ENCODE results near the gene ADIPOR2. TPM values are rescaled to one million over a fixed set of nuclear protein-coding genes. Genes with fewer than 3 reads are reported as not detected.

The ADIPOR2 gene
- total RNA-seq, 1 donor = 18.3 TPM

DNA sequence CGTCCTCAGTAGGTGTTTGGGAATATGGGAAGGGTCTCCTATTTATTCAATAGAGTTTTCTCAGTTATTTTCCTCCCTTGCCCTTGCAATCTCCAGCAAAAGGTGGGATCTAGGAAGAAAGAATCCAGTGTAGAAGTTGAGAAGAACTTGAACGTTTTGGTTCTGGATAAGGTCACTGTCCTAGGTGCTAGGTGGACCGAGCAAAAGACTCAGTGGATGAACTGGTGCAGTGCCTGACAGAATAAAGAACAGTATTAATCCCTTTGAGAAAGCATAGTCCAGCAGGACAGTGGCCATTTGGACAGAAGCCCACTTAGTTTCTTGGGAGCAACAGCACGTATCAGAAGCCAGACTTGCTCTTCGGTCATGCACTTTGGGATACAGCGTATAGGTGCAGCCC is 96.8 kb downstream of the ADIPOR2 start:
- no peaks in the 10 kb centered on the region for H3K9me3 ChIP-seq (ENCODE audit: low read depth, low read length)
- H3K27me3 ChIP-seq (ENCODE audit: insufficient read depth, low read length) = no peaks in the 10 kb centered on the region
- no peak overlapping the region for H3K4me3 ChIP-seq (ENCODE audit: low read length)
- peaks cover 11% of the 10 kb centered on the region for H3K4me1 ChIP-seq (ENCODE audit: insufficient read depth, low read length)

- no peak overlapping the region for H3K4me3 ChIP-seq (ENCODE audit: low read length)
- peaks cover 13% of the 10 kb centered on the region for H3K4me1 ChIP-seq (ENCODE audit: insufficient read depth, low read length)
- no peaks in the 10 kb centered on the region for H3K9me3 ChIP-seq (ENCODE audit: low read depth, low read length)
- no peaks in the 10 kb centered on the region for H3K27me3 ChIP-seq (ENCODE audit: insufficient read depth, low read length)
These were observed 99.6 kb downstream of the ADIPOR2 start for GRCh38 chr12:1790444-1790843.

DNA sequence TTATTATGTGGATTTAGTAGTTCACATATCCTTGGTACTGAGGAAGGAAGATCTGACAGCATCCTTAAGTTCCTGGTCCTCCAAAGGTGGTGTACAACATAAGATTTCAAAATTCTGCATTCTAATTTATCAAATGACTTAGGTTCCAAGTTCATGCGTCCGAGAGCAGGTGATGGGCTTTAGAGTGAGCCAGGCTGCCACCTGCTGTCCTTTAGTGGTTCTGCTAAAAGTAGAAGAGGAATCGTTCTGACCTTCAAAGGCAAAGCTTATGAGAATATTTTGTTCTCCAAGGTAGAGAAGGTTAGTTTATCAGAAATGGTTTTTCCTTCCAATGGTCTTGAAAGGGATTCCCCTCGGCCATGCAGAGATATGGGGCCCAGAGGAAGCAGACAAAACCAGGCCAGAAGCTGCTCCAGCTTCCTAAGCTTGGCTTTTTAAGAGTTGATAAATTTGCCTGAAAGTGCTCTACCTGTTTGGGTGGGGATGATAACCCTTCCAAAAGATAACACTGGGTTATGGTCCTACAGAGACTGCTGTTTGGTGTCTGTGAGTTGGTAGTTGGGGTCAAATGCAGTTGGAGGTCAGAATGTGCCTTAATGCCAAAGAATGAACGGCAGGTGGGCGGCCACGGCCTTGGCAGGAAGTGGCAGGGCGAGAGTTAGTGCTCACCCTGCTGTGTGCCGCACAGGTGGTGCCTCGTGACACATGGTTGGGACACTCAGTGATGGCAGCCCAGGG is 100.4 kb downstream of the ADIPOR2 start:
- Histone ChIP-seq H3K4me1 (ENCODE audit: insufficient read depth, low read length) (peaks cover 19% of the 10 kb centered on the region), H3K27me3 (ENCODE audit: insufficient read depth, low read length) (no peaks in the 10 kb centered on the region), H3K4me3 (ENCODE audit: low read length) (no peak overlapping the region), H3K9me3 (ENCODE audit: low read depth, low read length) (no peaks in the 10 kb centered on the region)

GRCh38 chr12:1792406-1792805 is 101.5 kb downstream of the ADIPOR2 start:
- H3K9me3 ChIP-seq (ENCODE audit: low read depth, low read length) = no peaks in the 10 kb centered on the region
- no peaks in the 10 kb centered on the region for H3K27me3 ChIP-seq (ENCODE audit: insufficient read depth, low read length)
- peaks cover 28% of the 10 kb centered on the region for H3K4me1 ChIP-seq (ENCODE audit: insufficient read depth, low read length)
- H3K4me3 ChIP-seq (ENCODE audit: low read length) = no peak overlapping the region

DNA sequence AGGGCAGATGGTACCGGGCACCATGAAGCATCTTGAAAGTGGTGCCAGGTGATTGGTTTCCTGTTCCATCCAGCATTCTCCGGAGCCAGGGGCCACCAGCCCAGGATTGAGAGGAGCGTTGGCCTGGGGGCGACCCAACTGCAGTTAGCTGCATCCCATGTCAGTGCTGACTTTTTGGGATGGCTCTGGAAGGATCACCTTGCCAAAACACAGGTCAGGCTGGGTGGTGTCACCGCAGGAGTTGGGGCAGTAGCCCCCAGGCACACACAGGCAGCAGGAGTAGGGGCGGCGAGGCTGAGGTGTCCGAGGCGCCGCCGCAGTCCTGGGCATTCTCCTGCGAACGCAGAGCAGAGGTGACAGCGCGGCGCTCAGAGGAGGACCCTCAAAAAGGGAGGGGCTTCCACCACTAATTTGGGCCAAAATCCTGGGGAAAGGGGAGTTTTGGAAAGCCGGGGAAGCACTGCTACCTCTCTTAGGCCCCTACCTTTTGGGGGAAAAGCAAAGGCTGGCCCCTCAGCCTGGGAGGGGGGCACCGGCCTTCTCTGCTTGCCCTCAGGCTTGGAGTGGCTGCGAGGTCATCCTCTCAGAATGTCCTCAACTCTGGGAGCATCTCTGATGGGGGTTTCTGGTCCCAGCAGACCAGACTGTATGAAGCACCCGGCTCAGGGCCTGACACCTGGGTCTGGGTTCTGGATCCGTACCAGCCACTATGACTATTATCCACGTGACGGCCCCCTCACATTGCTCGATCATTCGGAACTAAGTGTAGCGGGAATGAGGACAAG is 102.7 kb downstream of the ADIPOR2 start:
- Histone ChIP-seq H3K4me3 (ENCODE audit: low read length) (no peak overlapping the region), H3K9me3 (ENCODE audit: low read depth, low read length) (no peaks in the 10 kb centered on the region), H3K27me3 (ENCODE audit: insufficient read depth, low read length) (no peaks in the 10 kb centered on the region), H3K4me1 (ENCODE audit: insufficient read depth, low read length) (peaks cover 34% of the 10 kb centered on the region)

- Histone ChIP-seq H3K4me3 (ENCODE audit: low read length) (no peak overlapping the region), H3K4me1 (ENCODE audit: insufficient read depth, low read length) (peaks cover 34% of the 10 kb centered on the region), H3K27me3 (ENCODE audit: insufficient read depth, low read length) (no peaks in the 10 kb centered on the region), H3K9me3 (ENCODE audit: low read depth, low read length) (no peaks in the 10 kb centered on the region)
These were observed 103.7 kb downstream of the ADIPOR2 start for GRCh38 chr12:1794440-1795090.

GRCh38 chr12:1795221-1795784 is 104.4 kb downstream of the ADIPOR2 start:
- Histone ChIP-seq H3K4me3 (ENCODE audit: low read length) (no peak overlapping the region), H3K27me3 (ENCODE audit: insufficient read depth, low read length) (no peaks in the 10 kb centered on the region), H3K9me3 (ENCODE audit: low read depth, low read length) (no peaks in the 10 kb centered on the region), H3K4me1 (ENCODE audit: insufficient read depth, low read length) (peaks cover 34% of the 10 kb centered on the region)

DNA sequence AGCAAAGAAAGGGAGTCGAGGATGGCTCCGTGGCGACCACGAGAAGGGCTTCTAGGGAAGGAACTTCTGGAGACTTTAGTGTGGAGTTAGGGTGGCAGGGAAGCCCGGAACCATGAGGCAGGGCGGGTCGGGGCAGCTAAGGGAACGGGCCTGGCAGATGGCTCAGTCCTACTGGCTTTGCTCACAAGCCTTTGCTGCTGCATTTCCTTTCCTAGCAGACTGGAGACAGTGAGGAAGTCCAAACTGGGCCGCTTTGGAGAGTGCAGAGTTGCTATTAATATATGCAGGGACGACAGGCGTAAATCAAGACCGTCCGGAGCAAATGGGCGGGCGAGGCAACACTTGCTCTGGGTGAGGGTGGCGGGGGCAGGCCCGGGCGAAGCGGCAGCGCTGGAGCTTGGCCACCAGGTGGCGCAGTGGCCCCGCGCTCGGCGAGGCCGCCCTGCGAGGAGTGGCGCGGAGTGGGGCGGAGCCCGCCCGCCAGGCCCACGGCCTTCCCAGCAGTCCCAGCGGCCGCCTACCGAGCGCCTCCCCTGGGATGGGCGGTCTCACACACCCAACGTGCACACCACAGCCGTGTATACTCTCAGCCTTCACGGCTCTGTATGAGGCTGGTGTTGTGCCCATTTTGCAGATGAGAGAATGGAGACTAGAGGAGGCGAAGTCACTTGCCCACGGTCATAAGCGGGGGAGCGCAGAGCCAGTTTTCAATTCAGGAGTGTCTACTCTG is 105.1 kb downstream of the ADIPOR2 start:
- Histone ChIP-seq H3K4me3 (ENCODE audit: low read length) (peak overlapping the region; percentile 71), H3K27me3 (ENCODE audit: insufficient read depth, low read length) (no peaks in the 10 kb centered on the region), H3K9me3 (ENCODE audit: low read depth, low read length) (no peaks in the 10 kb centered on the region), H3K4me1 (ENCODE audit: insufficient read depth, low read length) (peaks cover 36% of the 10 kb centered on the region)

GRCh38 chr12:1796515-1797010 is 105.7 kb downstream of the ADIPOR2 start:
- Histone ChIP-seq H3K9me3 (ENCODE audit: low read depth, low read length) (no peaks in the 10 kb centered on the region), H3K4me1 (ENCODE audit: insufficient read depth, low read length) (peaks cover 30% of the 10 kb centered on the region), H3K4me3 (ENCODE audit: low read length) (peak overlapping the region; percentile 71), H3K27me3 (ENCODE audit: insufficient read depth, low read length) (no peaks in the 10 kb centered on the region)

DNA sequence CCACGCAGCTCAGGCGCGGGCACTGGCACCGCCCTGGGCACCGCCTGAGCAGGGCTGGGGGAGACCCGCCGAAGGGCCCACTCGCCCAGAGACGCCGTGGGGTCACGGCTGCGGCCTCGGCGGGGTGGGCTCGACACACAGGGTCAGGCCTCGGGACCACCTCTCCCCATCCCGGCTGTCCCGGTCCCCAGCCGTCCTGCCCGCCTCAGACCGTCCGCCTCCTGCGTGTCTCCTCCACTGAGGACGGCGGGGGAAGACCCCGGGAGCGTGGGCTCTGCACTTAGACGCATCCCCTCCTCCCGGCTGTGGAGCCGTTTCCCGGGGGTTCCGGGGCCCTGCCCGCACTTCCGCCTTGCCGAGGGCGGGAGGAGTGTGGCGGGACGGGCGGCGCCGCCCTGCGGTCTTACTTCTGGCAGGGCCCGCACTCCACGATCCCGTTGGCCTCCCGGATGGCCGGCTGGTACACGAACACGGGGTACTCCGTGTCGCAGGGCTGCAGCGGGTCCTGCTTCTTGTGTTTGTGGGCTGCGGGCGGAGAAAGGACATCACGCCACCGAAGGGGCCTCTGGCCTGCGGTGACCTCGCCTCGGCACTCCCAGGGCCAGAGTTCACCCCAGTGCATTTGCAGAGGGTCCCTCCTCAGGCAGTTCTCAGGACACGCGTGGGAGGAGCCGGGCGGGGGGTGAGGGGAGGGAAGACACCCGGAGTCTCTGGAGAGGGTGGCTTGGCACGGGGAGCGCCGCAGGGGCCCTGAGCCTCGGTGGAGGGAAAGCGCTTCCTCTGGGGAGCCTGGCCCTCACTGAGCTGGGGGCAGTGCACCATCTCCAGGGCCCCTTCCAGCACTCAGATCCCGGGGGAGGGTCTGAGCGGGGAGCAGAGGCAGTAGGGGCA is 106.4 kb downstream of the ADIPOR2 start:
- H3K27me3 ChIP-seq (ENCODE audit: insufficient read depth, low read length) = no peaks in the 10 kb centered on the region
- peak overlapping the region; percentile 71 for H3K4me3 ChIP-seq (ENCODE audit: low read length)
- H3K9me3 ChIP-seq (ENCODE audit: low read depth, low read length) = no peaks in the 10 kb centered on the region
- H3K4me1 ChIP-seq (ENCODE audit: insufficient read depth, low read length) = peaks cover 29% of the 10 kb centered on the region

- H3K9me3 ChIP-seq (ENCODE audit: low read depth, low read length) = no peaks in the 10 kb centered on the region
- H3K27me3 ChIP-seq (ENCODE audit: insufficient read depth, low read length) = no peaks in the 10 kb centered on the region
- peaks cover 29% of the 10 kb centered on the region for H3K4me1 ChIP-seq (ENCODE audit: insufficient read depth, low read length)
- H3K4me3 ChIP-seq (ENCODE audit: low read length) = no peak overlapping the region
These were observed 107.2 kb downstream of the ADIPOR2 start for GRCh38 chr12:1797991-1798640.

DNA sequence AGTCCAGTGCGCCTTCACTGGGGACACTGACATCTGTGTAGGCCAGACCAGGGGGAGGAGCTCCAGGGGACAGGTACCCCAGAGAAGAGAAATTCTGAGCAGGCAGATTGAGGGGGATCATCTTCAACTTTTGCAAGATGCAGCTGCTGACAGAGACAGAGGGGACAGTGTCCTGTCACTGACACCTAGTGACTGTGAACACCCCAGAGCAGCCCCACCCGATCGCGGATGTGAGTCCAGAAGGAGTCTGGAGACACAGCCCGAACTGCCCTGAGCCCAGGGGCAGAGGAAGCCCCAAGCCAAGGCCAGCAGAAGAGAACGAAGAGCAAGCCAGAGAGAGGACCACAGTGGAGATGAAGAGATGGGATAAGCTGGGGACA is 107.8 kb downstream of the ADIPOR2 start:
- H3K4me3 ChIP-seq (ENCODE audit: low read length) = no peak overlapping the region
- no peaks in the 10 kb centered on the region for H3K27me3 ChIP-seq (ENCODE audit: insufficient read depth, low read length)
- H3K9me3 ChIP-seq (ENCODE audit: low read depth, low read length) = no peaks in the 10 kb centered on the region
- H3K4me1 ChIP-seq (ENCODE audit: insufficient read depth, low read length) = peaks cover 29% of the 10 kb centered on the region

GRCh38 chr12:1799051-1799881 is 108.4 kb downstream of the ADIPOR2 start:
- no peaks in the 10 kb centered on the region for H3K9me3 ChIP-seq (ENCODE audit: low read depth, low read length)
- H3K27me3 ChIP-seq (ENCODE audit: insufficient read depth, low read length) = no peaks in the 10 kb centered on the region
- peaks cover 29% of the 10 kb centered on the region for H3K4me1 ChIP-seq (ENCODE audit: insufficient read depth, low read length)
- no peak overlapping the region for H3K4me3 ChIP-seq (ENCODE audit: low read length)
